ENCODE results near the gene ARHGAP4.

DNA sequence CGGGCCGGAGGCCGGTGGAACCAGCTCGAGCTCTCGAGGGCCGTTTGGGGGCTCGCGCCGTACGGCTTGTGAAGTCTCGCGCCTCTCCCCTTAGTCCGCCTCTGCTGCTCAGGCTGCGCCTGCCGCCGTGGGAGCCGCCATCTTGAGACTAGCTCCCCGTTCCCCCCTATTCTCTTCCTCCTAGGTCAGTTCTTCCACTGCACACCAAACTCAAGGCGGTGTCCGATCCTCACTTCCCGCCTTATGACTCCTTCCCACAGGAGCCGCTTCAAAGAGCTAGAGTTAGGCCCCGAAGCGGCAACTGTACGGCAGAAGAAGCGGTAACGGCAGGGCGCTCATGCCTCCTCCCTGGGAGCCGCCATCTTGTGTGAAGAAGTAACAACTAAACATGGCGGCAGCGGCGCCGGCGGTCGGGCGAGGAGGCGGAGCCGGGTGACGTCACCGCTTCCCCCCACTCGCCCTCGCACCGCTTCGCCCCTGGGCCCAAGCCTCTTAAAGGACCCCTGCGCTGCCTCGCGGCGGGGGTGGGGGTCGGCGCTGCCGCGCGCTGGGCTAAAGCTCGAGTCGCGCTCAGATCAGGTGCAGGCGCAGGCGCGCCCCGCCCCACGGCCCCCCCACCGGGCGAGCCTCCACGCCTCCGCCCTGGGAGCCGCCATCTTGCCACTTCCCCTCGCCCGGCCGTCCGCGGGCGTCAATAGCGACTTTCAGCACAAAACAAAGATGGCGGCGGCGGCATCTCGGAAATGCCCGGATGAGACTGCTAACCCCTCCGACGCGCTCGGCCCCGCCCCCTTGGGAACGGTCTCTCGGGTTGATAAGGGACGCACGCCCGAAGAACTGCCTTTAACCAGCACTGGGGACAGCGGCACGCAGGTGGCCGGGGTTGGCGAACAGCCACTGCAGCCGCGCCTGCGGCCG lies 45.6 kb upstream of the ARHGAP4 start, which contains the start of gene HCFC1:
- TF ChIP-seq, protein P1, sequence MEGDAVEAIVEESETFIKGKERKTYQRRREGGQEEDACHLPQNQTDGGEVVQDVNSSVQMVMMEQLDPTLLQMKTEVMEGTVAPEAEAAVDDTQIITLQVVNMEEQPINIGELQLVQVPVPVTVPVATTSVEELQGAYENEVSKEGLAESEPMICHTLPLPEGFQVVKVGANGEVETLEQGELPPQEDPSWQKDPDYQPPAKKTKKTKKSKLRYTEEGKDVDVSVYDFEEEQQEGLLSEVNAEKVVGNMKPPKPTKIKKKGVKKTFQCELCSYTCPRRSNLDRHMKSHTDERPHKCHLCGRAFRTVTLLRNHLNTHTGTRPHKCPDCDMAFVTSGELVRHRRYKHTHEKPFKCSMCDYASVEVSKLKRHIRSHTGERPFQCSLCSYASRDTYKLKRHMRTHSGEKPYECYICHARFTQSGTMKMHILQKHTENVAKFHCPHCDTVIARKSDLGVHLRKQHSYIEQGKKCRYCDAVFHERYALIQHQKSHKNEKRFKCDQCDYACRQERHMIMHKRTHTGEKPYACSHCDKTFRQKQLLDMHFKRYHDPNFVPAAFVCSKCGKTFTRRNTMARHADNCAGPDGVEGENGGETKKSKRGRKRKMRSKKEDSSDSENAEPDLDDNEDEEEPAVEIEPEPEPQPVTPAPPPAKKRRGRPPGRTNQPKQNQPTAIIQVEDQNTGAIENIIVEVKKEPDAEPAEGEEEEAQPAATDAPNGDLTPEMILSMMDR (IDR thresholded peaks at IDR 0.05 in 4 of 5, conservative IDR thresholded peaks at IDR 0.05 in 1 of 5), result no peak
- peak; percentile 20 to 57 for TF ChIP-seq POLR2A (IDR thresholded peaks at IDR 0.05)
